HG03108 (cell line): ENCODE data around the gene SCYL1.

Source experiments
- ATAC-seq: cut with Tn5 transposase; IDR thresholded peaks from one replicate; pipeline ENCODE4 v1.9.1; 2021; ENCODE audit warnings: moderate library complexity; ENCODE audit not compliant: unreplicated experiment

The SCYL1 gene

DNA sequence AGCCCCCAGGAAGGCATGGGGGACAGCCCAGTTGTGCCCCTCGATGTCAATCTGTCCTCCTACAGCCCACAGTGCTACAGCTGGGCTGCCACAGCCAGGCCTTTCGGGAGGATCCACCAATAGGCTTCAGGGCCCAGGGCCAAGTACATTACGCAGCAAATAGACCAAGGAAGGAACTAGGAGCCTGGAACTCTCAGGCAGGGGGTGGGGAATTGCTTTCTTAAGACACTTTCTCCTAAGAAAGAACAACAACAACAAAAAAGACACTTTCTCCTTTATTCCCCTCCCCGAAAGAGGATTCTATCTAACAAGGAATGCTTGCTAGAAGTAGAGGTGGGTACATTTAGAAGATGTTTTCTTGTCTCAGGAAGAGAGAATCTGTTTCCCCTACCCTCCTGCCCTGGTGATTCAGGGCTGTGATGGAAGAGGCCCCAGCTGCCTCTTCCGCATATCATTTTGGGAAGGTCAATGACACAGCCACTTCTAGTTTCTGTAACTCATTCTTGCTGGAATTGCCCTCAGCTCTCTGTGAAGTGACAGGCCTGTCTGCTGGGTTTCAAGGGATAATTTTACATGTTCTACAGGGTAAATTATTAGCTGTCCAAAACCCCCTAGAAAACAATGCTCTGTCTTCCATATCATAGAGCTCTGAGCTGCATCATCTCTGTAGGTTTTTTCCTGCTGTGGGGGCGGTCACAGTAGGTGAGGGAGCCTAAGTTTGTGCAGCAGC, 32.1 kb upstream of the SCYL1 start:
- peak; percentile 23 for ATAC-seq

- no peak for ATAC-seq
These were observed 31.3 kb upstream of the SCYL1 start for GRCh38 chr11:65493367-65494176.

GRCh38 chr11:65496304-65497140, 28.4 kb upstream of the SCYL1 start:
- ATAC-seq: no peak

DNA sequence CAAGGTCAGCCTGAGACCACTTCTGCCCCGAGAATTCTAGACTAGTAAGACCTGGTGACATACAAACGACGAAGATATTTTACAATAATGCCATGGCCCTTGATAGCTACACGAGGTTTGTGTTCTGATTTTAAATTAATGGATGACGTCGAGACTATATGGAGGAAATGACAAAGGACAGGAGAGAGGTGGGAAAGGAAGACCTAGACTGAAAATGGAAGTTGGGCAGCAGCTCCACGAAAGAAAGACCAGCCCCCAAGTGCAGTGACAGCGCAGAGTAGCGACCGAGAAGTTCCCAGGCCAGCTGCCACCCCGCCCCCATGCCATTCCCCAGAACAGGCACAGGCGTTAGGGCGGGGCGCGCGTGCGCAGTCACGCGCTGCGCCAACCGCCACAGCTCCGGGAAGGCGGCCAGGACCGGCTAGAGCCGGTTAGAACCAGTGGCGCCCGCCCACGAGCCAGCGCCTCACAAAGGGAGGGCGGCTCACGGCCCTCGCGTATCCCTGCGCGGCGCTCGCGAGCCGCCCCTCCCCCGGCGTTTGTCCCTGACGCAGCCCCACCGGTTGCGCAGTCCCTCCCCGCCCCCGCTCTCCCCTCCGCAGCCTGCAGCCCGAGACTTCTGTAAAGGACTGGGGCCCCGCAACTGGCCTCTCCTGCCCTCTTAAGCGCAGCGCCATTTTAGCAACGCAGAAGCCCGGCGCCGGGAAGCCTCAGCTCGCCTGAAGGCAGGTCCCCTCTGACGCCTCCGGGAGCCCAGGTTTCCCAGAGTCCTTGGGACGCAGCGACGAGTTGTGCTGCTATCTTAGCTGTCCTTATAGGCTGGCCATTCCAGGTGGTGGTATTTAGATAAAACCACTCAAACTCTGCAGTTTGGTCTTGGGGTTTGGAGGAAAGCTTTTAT, 27.5 kb upstream of the SCYL1 start:
- peak; percentile 54 for ATAC-seq

DNA sequence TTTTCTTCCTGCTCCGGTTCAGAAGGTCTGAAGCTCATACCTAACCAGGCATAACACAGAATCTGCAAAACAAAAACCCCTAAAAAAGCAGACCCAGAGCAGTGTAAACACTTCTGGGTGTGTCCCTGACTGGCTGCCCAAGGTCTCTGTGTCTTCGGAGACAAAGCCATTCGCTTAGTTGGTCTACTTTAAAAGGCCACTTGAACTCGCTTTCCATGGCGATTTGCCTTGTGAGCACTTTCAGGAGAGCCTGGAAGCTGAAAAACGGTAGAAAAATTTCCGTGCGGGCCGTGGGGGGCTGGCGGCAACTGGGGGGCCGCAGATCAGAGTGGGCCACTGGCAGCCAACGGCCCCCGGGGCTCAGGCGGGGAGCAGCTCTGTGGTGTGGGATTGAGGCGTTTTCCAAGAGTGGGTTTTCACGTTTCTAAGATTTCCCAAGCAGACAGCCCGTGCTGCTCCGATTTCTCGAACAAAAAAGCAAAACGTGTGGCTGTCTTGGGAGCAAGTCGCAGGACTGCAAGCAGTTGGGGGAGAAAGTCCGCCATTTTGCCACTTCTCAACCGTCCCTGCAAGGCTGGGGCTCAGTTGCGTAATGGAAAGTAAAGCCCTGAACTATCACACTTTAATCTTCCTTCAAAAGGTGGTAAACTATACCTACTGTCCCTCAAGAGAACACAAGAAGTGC, 26.7 kb upstream of the SCYL1 start:
- no peak for ATAC-seq

GRCh38 chr11:65498727-65498976, 26.2 kb upstream of the SCYL1 start:
- ATAC-seq: no peak

DNA sequence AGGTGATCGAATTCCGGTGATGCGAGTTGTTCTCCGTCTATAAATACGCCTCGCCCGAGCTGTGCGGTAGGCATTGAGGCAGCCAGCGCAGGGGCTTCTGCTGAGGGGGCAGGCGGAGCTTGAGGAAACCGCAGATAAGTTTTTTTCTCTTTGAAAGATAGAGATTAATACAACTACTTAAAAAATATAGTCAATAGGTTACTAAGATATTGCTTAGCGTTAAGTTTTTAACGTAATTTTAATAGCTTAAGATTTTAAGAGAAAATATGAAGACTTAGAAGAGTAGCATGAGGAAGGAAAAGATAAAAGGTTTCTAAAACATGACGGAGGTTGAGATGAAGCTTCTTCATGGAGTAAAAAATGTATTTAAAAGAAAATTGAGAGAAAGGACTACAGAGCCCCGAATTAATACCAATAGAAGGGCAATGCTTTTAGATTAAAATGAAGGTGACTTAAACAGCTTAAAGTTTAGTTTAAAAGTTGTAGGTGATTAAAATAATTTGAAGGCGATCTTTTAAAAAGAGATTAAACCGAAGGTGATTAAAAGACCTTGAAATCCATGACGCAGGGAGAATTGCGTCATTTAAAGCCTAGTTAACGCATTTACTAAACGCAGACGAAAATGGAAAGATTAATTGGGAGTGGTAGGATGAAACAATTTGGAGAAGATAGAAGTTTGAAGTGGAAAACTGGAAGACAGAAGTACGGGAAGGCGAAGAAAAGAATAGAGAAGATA, 25.7 kb upstream of the SCYL1 start, which contains the start of gene MALAT1:
TSS of gene MALAT1 (plus strand) at position 69 of the 736 bp plus-strand sequence.
- peak; percentile 27 for ATAC-seq

DNA sequence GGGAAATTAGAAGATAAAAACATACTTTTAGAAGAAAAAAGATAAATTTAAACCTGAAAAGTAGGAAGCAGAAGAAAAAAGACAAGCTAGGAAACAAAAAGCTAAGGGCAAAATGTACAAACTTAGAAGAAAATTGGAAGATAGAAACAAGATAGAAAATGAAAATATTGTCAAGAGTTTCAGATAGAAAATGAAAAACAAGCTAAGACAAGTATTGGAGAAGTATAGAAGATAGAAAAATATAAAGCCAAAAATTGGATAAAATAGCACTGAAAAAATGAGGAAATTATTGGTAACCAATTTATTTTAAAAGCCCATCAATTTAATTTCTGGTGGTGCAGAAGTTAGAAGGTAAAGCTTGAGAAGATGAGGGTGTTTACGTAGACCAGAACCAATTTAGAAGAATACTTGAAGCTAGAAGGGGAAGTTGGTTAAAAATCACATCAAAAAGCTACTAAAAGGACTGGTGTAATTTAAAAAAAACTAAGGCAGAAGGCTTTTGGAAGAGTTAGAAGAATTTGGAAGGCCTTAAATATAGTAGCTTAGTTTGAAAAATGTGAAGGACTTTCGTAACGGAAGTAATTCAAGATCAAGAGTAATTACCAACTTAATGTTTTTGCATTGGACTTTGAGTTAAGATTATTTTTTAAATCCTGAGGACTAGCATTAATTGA, 25.0 kb upstream of the SCYL1 start:
- no peak for ATAC-seq

- ATAC-seq: no peak
These were observed 24.3 kb upstream of the SCYL1 start for GRCh38 chr11:65500387-65501185.

DNA sequence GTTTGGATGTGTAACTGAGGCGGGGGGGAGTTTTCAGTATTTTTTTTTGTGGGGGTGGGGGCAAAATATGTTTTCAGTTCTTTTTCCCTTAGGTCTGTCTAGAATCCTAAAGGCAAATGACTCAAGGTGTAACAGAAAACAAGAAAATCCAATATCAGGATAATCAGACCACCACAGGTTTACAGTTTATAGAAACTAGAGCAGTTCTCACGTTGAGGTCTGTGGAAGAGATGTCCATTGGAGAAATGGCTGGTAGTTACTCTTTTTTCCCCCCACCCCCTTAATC, 23.8 kb upstream of the SCYL1 start:
- ATAC-seq: no peak

DNA sequence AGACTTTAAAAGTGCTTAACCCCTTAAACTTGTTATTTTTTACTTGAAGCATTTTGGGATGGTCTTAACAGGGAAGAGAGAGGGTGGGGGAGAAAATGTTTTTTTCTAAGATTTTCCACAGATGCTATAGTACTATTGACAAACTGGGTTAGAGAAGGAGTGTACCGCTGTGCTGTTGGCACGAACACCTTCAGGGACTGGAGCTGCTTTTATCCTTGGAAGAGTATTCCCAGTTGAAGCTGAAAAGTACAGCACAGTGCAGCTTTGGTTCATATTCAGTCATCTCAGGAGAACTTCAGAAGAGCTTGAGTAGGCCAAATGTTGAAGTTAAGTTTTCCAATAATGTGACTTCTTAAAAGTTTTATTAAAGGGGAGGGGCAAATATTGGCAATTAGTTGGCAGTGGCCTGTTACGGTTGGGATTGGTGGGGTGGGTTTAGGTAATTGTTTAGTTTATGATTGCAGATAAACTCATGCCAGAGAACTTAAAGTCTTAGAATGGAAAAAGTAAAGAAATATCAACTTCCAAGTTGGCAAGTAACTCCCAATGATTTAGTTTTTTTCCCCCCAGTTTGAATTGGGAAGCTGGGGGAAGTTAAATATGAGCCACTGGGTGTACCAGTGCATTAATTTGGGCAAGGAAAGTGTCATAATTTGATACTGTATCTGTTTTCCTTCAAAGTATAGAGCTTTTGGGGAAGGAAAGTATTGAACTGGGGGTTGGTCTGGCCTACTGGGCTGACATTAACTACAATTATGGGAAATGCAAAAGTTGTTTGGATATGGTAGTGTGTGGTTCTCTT, 23.2 kb upstream of the SCYL1 start:
- ATAC-seq: no peak

DNA sequence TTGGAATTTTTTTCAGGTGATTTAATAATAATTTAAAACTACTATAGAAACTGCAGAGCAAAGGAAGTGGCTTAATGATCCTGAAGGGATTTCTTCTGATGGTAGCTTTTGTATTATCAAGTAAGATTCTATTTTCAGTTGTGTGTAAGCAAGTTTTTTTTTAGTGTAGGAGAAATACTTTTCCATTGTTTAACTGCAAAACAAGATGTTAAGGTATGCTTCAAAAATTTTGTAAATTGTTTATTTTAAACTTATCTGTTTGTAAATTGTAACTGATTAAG, 22.7 kb upstream of the SCYL1 start:
- ATAC-seq: no peak

- no peak for ATAC-seq
These were observed 22.1 kb upstream of the SCYL1 start for GRCh38 chr11:65502555-65503367.

DNA sequence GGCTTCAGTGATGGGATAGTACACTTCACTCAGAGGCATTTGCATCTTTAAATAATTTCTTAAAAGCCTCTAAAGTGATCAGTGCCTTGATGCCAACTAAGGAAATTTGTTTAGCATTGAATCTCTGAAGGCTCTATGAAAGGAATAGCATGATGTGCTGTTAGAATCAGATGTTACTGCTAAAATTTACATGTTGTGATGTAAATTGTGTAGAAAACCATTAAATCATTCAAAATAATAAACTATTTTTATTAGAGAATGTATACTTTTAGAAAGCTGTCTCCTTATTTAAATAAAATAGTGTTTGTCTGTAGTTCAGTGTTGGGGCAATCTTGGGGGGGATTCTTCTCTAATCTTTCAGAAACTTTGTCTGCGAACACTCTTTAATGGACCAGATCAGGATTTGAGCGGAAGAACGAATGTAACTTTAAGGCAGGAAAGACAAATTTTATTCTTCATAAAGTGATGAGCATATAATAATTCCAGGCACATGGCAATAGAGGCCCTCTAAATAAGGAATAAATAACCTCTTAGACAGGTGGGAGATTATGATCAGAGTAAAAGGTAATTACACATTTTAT, 21.4 kb upstream of the SCYL1 start:
- ATAC-seq: no peak

- ATAC-seq: no peak
These were observed 20.8 kb upstream of the SCYL1 start for GRCh38 chr11:65503949-65504673.
